Measurements from ENCODE around the gene NACC2.

DNA sequence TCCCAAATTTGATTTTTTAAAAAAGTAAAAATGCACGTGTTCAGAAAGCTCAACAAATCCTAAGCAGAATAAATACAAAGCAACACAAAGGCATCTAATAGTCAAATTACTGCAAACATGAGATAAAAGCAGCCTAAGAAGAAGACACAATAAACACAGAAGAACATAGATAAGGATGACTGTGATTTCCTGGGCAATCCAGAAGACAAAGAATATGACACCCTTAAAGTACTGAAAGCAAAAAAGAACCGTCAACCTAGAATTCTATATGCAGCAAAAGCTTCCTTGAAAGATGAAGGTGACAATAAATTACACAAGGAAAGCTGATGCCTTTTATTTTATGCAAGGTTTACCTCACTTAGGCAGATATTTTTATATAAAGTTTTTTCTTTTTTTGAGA, 58.2 kb downstream of the NACC2 start:
- no peak for TF ChIP-seq CTCF (IDR thresholded peaks at IDR 0.05)
- TF ChIP-seq EP300 (IDR thresholded peaks at IDR 0.05): no peak
- no peak for TF ChIP-seq POLR2A (IDR thresholded peaks at IDR 0.05)
